Mucosa of stomach (tissue), 1 donor: ENCODE data around the gene POFUT2.

Experiments used
- H3K27me3 ChIP-seq: one replicate; pipeline ENCODE4 v1.7.0; 2013; ENCODE audit warnings: mild to moderate bottlenecking, low read length; ENCODE audit not compliant: control insufficient read depth, insufficient read depth
- H3K36me3 ChIP-seq: one replicate; pipeline ENCODE4 v1.7.0; 2013; ENCODE audit warnings: low read length; ENCODE audit not compliant: control insufficient read depth, insufficient read depth
- H3K4me1 ChIP-seq: one replicate; pipeline ENCODE4 v1.7.0; 2013; ENCODE audit warnings: mild to moderate bottlenecking, low read length; ENCODE audit not compliant: control insufficient read depth, insufficient read depth
- H3K4me3 ChIP-seq: one replicate; pipeline ENCODE4 v1.7.0; 2013; ENCODE audit warnings: low read length
- H3K9ac ChIP-seq: one replicate; pipeline ENCODE4 v1.7.0; 2013; ENCODE audit warnings: mild to moderate bottlenecking, low read length, moderate library complexity
- H3K9me3 ChIP-seq: one replicate; pipeline ENCODE4 v1.7.0; 2013; ENCODE audit warnings: mild to moderate bottlenecking, low read length, moderate library complexity; ENCODE audit not compliant: control insufficient read depth
- donor health status: Pancreatic carcinoma.

Gene POFUT2

GRCh38 chr21:45304945-45305344 lies 17.2 kb upstream of the POFUT2 start:
- Histone ChIP-seq H3K4me1 (no peaks in the 10 kb centered on the region), H3K9ac (no peak overlapping the region), H3K36me3 (no peaks in the 10 kb centered on the region), H3K27me3 (no peaks in the 10 kb centered on the region), H3K9me3 (no peaks in the 10 kb centered on the region), H3K4me3 (no peak overlapping the region)

- H3K36me3 ChIP-seq = no peaks in the 10 kb centered on the region
- H3K4me1 ChIP-seq = no peaks in the 10 kb centered on the region
- H3K9me3 ChIP-seq = no peaks in the 10 kb centered on the region
- H3K4me3 ChIP-seq = no peak overlapping the region
- no peaks in the 10 kb centered on the region for H3K27me3 ChIP-seq
- H3K9ac ChIP-seq = no peak overlapping the region
Measured at GRCh38 chr21:45304476-45304830, 16.8 kb upstream of the POFUT2 start.

- Histone ChIP-seq H3K4me3 (no peak overlapping the region), H3K27me3 (no peaks in the 10 kb centered on the region), H3K4me1 (no peaks in the 10 kb centered on the region), H3K9ac (no peak overlapping the region), H3K36me3 (no peaks in the 10 kb centered on the region), H3K9me3 (no peaks in the 10 kb centered on the region)
Measured at GRCh38 chr21:45303751-45304475, 16.2 kb upstream of the POFUT2 start.

GRCh38 chr21:45303091-45303615 lies 15.5 kb upstream of the POFUT2 start:
- Histone ChIP-seq H3K27me3 (no peaks in the 10 kb centered on the region), H3K9ac (no peak overlapping the region), H3K9me3 (no peaks in the 10 kb centered on the region), H3K4me3 (no peak overlapping the region), H3K4me1 (no peaks in the 10 kb centered on the region), H3K36me3 (no peaks in the 10 kb centered on the region)

GRCh38 chr21:45302082-45303061 lies 14.7 kb upstream of the POFUT2 start:
- H3K9me3 ChIP-seq = no peaks in the 10 kb centered on the region
- no peak overlapping the region for H3K4me3 ChIP-seq
- no peaks in the 10 kb centered on the region for H3K36me3 ChIP-seq
- H3K27me3 ChIP-seq = no peaks in the 10 kb centered on the region
- H3K4me1 ChIP-seq = no peaks in the 10 kb centered on the region
- H3K9ac ChIP-seq = peak overlapping the region; percentile 22

- H3K9me3 ChIP-seq = no peaks in the 10 kb centered on the region
- H3K4me1 ChIP-seq = no peaks in the 10 kb centered on the region
- H3K36me3 ChIP-seq = no peaks in the 10 kb centered on the region
- H3K9ac ChIP-seq = peak overlapping the region; percentile 22
- H3K4me3 ChIP-seq = no peak overlapping the region
- H3K27me3 ChIP-seq = no peaks in the 10 kb centered on the region
Measured at GRCh38 chr21:45301521-45302081, 13.9 kb upstream of the POFUT2 start.

- H3K9me3 ChIP-seq = no peaks in the 10 kb centered on the region
- H3K4me1 ChIP-seq = no peaks in the 10 kb centered on the region
- no peaks in the 10 kb centered on the region for H3K27me3 ChIP-seq
- H3K9ac ChIP-seq = peak overlapping the region; percentile 22
- H3K4me3 ChIP-seq = no peak overlapping the region
- no peaks in the 10 kb centered on the region for H3K36me3 ChIP-seq
Measured at GRCh38 chr21:45300786-45301520, 13.3 kb upstream of the POFUT2 start.

- Histone ChIP-seq H3K4me3 (no peak overlapping the region), H3K9ac (no peak overlapping the region), H3K9me3 (no peaks in the 10 kb centered on the region), H3K36me3 (no peaks in the 10 kb centered on the region), H3K4me1 (no peaks in the 10 kb centered on the region), H3K27me3 (no peaks in the 10 kb centered on the region)
Measured at GRCh38 chr21:45299864-45300785, 12.4 kb upstream of the POFUT2 start.

GRCh38 chr21:45299026-45299863 lies 11.6 kb upstream of the POFUT2 start:
- no peak overlapping the region for H3K9ac ChIP-seq
- no peaks in the 10 kb centered on the region for H3K36me3 ChIP-seq
- H3K4me1 ChIP-seq = peaks cover 2% of the 10 kb centered on the region
- H3K27me3 ChIP-seq = peaks cover 3% of the 10 kb centered on the region
- no peak overlapping the region for H3K4me3 ChIP-seq
- no peaks in the 10 kb centered on the region for H3K9me3 ChIP-seq

- H3K4me3 ChIP-seq = no peak overlapping the region
- H3K36me3 ChIP-seq = no peaks in the 10 kb centered on the region
- H3K9me3 ChIP-seq = no peaks in the 10 kb centered on the region
- peaks cover 16% of the 10 kb centered on the region for H3K4me1 ChIP-seq
- H3K27me3 ChIP-seq = peaks cover 8% of the 10 kb centered on the region
- no peak overlapping the region for H3K9ac ChIP-seq
Measured at GRCh38 chr21:45297869-45298268, 10.2 kb upstream of the POFUT2 start.
